HG03442 (cell line): ENCODE measurements around the gene RABEP1.

Experiments
- ATAC-seq: cut with Tn5 transposase; IDR thresholded peaks from one replicate; pipeline ENCODE4 v1.9.1; 2021; ENCODE audit warnings: mild to moderate bottlenecking, moderate library complexity; ENCODE audit not compliant: unreplicated experiment

RABEP1 gene

GRCh38 chr17:5269241-5269960 lies 12.7 kb upstream of the RABEP1 start:
- ATAC-seq, result no peak

DNA sequence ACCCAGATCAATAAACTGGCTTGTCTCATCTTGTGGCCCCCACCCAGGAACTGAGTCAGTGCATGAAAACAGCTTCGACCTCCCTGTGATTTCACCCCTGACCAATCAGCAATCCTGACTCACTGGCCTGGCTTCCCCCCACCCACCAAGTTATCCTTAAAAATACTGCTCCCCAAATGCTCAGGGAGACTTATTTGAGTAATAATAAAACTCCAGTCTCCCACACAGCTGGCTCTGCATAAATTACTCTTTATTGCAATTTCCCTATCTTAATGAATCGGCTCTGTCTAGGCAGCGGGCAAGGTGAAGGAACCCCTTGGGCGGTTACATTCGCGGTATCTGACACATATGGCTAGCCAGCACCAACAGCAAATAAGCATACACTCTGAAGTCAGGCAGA lies 9.8 kb upstream of the RABEP1 start:
- ATAC-seq, result no peak

DNA sequence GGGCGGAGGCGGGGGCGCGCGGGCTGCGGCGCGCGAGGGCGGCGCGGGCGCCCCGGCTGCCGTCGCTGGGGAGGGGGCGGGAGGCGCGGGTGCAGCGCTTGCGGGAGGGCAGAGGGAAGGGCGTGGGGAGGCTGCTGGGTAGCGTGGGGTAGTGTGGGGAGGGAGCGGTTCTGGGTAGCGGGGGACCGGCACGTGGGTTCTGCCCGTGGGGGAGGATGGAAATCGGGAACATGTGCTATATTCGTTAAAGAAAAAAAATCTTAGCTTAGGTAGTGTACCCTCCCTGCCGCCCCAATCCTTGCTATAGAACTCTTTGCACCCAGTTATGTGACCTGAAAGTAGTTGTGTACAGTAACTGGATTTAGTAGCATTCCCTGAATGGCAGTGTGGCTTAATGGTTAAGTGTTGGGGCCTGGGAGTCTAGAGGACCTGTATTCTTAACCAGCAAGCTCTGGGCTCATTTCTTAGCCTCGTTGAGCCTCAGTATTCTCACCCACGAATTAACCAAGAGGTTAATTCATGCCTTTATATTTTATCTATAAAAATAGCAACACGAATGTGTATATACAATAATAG lies 646 bp downstream of the RABEP1 start:
- no peak for ATAC-seq

- no peak for ATAC-seq
Observed at GRCh38 chr17:5283571-5284315, 1.7 kb downstream of the RABEP1 start.

DNA sequence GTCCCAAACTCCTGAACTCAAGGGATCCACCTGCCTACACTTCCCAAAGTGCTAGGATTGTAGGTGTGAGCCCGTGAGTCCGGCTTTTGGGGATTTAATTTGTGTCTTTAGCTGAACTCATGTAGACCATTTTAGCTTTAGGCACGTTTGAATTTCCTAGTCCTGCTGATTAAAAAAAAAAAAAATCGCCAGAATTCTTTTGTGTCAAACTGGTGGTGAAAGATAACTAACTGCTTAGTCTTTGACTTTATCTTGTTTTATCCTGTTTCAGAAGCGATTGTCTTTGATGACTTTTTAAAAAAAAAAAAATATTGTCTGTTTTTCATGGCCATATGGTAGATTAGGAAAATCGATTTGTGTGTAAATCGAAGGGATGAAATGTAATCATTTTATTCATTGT lies 2.6 kb downstream of the RABEP1 start:
- ATAC-seq, result no peak

GRCh38 chr17:5286846-5287245 lies 4.8 kb downstream of the RABEP1 start:
- no peak for ATAC-seq

GRCh38 chr17:5291683-5292350 lies 9.7 kb downstream of the RABEP1 start:
- ATAC-seq, result no peak

- ATAC-seq, result no peak
Observed at GRCh38 chr17:5297245-5297644, 15.2 kb downstream of the RABEP1 start.

DNA sequence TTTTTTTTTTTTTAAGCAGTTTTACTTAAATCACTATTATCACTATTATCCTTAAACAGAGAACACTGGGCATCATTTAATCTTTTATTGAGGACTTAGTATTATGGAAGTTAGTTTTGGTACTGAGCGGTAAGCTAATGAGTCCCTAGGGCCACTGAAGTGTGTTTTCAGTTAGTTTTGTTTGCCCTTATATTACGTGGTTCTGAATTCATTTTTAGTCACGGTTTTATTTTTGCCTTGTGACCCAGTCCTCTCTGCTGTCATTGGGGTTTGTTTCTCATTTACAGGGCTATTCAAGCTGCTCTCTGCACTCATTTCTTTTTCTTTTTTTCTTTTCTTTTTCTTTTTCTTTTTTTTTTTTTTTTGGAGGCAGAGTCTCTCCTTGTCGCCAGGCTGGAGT lies 17.3 kb downstream of the RABEP1 start:
- ATAC-seq, result no peak

- no peak for ATAC-seq
Observed at GRCh38 chr17:5304636-5305035, 22.6 kb downstream of the RABEP1 start.

DNA sequence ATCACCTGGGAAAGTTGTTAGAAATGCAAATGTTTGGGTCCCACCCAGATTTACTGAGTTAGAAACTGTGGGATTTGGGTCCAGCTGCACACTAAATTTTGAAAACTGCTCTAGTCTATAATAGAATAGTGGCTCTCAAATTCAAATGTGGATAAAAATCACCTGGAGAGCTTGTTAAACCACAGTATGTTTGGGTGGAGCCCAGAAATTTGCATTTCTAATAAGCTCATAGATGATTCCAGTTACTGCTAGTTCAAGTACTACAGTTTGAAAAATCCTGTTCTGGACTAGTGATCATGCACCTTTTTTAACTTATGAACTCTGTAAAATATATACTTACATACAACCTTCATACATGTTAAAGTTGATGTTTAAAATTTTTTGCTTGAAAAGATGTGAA lies 27.8 kb downstream of the RABEP1 start:
- ATAC-seq, result no peak

DNA sequence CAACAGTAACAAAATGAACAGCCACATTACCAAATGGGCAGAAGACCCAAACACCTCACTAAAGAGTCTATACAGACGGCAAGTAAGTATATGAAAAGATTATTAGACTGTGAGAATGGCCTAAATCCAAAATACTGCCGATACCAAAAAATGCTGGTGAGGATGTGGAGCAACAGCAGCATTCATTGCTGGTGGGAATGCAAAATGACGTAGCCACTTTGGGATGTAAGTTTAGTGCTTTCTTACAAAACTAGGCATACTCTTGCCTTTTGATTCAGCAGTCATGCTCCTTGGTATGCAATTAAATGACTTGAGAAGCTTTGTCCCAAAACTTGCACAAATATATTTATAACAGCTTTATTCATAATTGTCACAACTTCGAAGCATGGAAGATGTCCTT lies 43.8 kb downstream of the RABEP1 start:
- ATAC-seq, result no peak

DNA sequence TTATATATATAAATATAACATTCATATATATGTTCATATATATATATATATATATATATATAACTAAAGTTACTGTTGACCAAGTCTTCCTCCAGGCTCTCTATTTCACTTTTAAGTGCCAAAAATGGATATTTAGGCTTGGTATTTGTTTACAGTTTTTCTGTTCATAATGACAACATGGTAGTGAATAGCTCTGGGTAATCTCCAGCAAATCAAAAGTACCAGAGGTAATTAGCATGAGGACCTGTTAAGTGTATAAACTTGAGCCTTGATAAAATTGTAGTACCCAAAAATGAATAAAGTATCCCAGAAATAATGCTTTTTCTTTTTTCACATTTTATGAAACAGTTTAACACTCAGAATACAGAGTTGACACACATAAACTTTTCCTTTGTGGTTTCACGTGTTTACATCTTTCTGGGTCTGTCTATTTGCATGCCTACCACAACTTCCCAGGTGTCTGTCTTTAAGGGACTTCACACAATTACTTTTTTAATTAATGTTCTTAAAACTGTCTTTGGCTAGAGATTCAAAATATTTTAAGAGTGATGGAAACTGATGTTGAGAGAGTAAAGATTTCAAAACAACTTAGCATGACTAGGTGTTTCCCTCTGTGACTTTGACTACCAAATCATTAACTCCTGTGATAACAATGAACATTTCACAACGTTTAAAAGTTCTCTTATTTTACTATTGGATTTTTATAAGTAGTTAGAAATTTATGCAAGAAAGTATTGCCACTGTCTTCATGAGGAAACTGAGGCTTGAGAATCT lies 47.9 kb downstream of the RABEP1 start:
- no peak for ATAC-seq

GRCh38 chr17:5330981-5331380 lies 48.9 kb downstream of the RABEP1 start:
- no peak for ATAC-seq

GRCh38 chr17:5331506-5331905 lies 49.4 kb downstream of the RABEP1 start:
- ATAC-seq, result no peak

GRCh38 chr17:5344914-5345313 lies 62.8 kb downstream of the RABEP1 start:
- no peak for ATAC-seq

- ATAC-seq, result no peak
Observed at GRCh38 chr17:5352681-5353289, 70.7 kb downstream of the RABEP1 start.

DNA sequence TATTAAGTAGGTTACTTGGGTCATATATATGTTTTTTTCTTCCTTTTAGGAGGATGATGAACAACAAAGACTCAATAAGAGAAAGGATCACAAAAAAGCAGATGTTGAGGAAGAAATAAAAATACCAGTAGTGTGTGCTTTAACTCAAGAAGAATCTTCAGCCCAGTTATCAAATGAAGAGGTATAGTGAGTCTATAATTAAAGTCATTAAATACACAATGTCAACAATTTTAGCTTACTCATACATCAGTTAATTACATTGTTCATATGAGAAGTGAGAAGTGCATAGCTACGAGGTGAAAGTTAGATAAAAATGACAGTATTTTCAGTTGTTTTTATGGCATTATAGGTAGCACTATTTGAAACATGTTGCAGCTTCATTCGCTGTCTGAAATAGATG lies 72.2 kb downstream of the RABEP1 start:
- ATAC-seq, result no peak

- no peak for ATAC-seq
Observed at GRCh38 chr17:5354886-5355415, 72.9 kb downstream of the RABEP1 start.

DNA sequence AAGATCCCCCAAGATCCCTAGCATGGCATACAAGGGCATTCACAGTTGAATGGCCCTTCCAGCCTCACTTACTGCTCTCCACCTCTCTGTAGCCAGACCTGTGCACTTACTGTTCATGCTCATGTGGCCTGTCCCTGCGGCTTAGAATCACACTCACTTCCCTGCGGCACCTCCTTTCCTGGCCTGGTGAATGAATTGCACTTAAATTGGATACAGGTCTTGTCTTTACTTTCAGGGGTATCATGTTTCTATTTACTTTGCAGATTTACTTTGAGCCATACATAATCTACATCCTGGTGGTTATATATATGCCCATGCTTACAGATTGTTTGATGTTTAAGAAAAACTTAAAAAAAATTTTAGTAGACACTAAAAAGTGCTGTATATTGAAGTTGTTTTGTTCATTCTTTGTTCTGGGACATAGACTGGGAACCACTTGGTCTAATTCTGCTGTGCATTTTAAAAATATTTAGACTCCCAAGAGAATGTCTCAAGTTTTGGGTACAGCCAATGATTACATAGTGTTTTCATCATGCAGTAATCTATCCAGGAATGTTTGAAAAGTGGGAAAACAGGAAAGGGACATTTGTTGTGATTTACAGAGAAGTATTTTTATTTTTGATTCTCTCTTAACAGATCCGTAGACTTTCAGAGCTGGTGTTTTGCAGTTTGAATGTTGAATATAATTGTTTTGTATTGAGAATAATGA lies 73.5 kb downstream of the RABEP1 start:
- ATAC-seq, result no peak
